ENCODE measurements around the gene ACVR1.

DNA sequence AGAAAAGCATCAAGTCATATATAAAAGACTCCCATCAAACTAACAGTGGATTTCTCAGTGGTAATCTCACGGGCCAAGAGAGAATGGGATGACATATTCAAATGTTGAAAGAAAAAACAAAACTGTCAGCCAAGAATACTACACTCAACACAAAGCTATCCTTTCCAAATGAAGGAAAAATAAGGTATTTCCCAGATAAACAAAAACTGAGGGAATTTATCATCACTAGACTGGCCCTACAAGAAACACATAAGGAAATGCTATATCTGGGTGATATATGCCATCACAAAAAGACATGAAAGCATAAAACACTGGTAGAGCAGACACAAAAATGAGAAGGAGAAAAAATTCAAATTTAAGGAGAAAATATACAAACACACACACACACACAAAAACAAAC lies 118.6 kb downstream of the ACVR1 start:
- TF ChIP-seq EZH2 (IDR thresholded peaks at IDR 0.05; ENCODE audit: low read length, missing control alignments) = no peak
- TF ChIP-seq, protein P1, sequence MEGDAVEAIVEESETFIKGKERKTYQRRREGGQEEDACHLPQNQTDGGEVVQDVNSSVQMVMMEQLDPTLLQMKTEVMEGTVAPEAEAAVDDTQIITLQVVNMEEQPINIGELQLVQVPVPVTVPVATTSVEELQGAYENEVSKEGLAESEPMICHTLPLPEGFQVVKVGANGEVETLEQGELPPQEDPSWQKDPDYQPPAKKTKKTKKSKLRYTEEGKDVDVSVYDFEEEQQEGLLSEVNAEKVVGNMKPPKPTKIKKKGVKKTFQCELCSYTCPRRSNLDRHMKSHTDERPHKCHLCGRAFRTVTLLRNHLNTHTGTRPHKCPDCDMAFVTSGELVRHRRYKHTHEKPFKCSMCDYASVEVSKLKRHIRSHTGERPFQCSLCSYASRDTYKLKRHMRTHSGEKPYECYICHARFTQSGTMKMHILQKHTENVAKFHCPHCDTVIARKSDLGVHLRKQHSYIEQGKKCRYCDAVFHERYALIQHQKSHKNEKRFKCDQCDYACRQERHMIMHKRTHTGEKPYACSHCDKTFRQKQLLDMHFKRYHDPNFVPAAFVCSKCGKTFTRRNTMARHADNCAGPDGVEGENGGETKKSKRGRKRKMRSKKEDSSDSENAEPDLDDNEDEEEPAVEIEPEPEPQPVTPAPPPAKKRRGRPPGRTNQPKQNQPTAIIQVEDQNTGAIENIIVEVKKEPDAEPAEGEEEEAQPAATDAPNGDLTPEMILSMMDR (conservative IDR thresholded peaks at IDR 0.05 in 1 of 2, IDR thresholded peaks at IDR 0.05 in 1 of 2; ENCODE audit: low read depth in 1 of 2, low read length in 2 of 2) = no peak
